Renal cortical epithelial cell (primary cell): ENCODE results near the gene GSDME. TPM values are rescaled to one million over a fixed set of nuclear protein-coding genes. Genes with fewer than 3 reads are reported as not detected.

Source experiments
- DNase-seq: peaks from one replicate; pipeline ENCODE4 v3.0.0-alpha.2; 2011; ENCODE audit warnings: low read depth
- total RNA-seq: library from RNA; depleted of rRNA; stranded (reverse); fragments of >200 nt; gene quantifications from 2 replicates; pipeline ENCODE4 v1.2.3, GENCODE V29; 2014

The GSDME gene
- total RNA-seq, 1 donor from 2014 or later: 68.4 TPM

DNA sequence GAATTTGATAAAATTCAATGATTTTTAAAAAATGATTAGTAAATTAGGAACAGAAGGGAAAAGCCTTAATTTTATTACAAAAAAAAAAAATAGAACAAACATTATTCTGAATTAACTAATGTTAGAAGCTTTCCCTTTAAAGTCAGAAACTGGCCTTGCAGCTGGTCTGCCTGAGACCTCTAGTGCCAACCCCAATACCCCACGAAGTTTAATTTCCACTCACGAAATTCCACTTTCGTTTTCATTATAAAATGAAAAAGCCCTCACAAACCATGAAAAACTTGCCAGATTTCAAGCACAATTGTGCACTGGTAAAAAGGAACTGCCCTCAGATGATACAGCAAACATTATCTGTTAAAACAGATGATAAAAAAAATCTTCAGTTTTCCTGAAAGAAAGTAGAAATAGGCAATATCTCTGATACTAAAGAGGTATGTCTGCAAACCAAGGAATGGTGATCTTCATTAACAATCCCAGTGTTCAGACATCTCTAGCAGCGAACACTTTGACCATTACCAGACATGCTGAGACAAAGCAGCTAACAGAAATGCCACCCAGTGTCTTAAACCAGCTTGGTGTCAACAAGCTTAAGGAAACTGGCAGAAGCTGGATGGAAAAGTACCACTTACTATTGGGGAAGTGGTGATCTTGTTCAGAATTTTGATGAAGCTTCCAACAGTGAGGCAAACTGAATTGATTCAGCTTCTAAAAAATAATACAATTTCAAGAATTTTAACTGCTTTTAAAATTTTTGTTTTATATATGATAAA, 103.8 kb downstream of the GSDME start:
- DNase-seq: no peak

DNA sequence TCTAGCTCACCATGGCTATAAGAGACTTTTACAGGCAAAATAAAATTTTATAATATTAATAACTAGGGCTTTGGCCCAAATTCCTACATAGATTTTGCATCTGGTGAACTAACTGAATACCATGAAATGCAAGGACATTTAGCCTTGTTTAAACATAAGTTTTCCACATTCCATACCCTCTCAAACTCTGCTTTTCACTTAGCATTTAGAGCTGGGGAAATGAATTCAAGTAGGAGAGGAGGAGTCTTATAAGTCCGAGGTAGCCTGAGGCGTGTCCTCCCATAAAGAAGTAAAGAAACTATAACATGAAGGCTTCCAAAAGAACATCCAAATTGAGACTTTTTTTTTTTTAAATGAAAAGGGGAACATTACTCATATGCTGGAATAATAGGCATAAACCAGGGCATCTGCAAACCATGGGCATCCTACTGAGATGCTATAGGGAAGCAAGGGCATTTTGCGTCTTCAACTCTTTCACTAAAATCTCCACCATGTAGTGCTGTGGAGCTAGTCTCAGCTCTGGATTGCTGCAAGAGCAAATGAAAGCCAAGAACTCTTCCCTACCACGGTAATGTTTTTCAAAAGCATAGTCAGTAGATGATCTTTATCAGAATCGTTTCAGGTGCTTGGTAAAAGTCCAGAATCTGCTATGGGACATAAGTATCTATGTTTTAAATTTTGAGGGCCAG, 104.9 kb downstream of the GSDME start:
- no peak for DNase-seq

Other genes starting within 250 kb of the GSDME start
- 35.3 and 49.3 TPM in 2 replicates for gene PALS2, start 184.0 kb downstream of the GSDME start, total RNA-seq
- gene OSBPL3, start 222.7 kb upstream of the GSDME start, total RNA-seq: 42.7 and 43.8 TPM in 2 replicates